Fibroblast of villous mesenchyme (primary cell): ENCODE data around the gene EXT2. TPM values are rescaled to one million over a fixed set of nuclear protein-coding genes. Genes with fewer than 3 reads are reported as not detected.

Experiments
- DNase-seq: peaks from one replicate; pipeline ENCODE4 v3.0.0-alpha.2; 2010; ENCODE audit warnings: low read depth
- H3K4me3 ChIP-seq: 2 replicates; pipeline ENCODE4 v1.5.1; 2011; ENCODE audit warnings: low read depth, mild to moderate bottlenecking, low read length
- CTCF ChIP-seq: IDR thresholded peaks from 2 replicates; pipeline ENCODE4 v1.5.1; 2012; ENCODE audit warnings: low read depth, mild to moderate bottlenecking, low read length; ENCODE audit not compliant: insufficient read depth
- total RNA-seq: library from RNA; depleted of rRNA; stranded (reverse); fragments of >200 nt; gene quantifications from 2 replicates; pipeline ENCODE4 v1.2.3, GENCODE V29; 2012

The EXT2 gene
- total RNA-seq: 150 and 161 TPM in 2 replicates

GRCh38 chr11:44095506-44096359 is at the start of gene EXT2:
Gene EXT2 (plus strand): TSS chr11:44095678. CDS start chr11:44107713, 12,035 bp downstream.
- peak within 1 kb of the TSS; percentile 83 for H3K4me3 ChIP-seq
- DNase-seq: peak; percentile 82
- TF ChIP-seq CTCF: peak; percentile 90

- no peak overlapping the region for H3K4me3 ChIP-seq
- TF ChIP-seq CTCF: no peak
- no peak for DNase-seq
Measured at GRCh38 chr11:44046182-44046581, 49.3 kb upstream of the EXT2 start.

- no peak for DNase-seq
- no peak overlapping the region for H3K4me3 ChIP-seq
- no peak for TF ChIP-seq CTCF
Measured at GRCh38 chr11:44047298-44047697, 48.2 kb upstream of the EXT2 start.

- DNase-seq: no peak
- no peak within 1 kb of the TSS for H3K4me3 ChIP-seq
Measured at GRCh38 chr11:44047931-44048431, 47.5 kb upstream of the EXT2 start, which contains the start of gene ACCSL. Gene ACCSL (plus strand): TSS chr11:44047981. CDS start chr11:44048037, 56 bp downstream.

GRCh38 chr11:44049832-44050231 is 45.6 kb upstream of the EXT2 start:
- DNase-seq: no peak
- H3K4me3 ChIP-seq: no peak overlapping the region
- no peak for TF ChIP-seq CTCF

More at GRCh38 chr11:44047931-44048431, 47.5 kb upstream of the EXT2 start, which contains the start of gene ACCSL:
- TF ChIP-seq CTCF: no peak

- TF ChIP-seq CTCF: no peak
- H3K4me3 ChIP-seq: no peak overlapping the region
- no peak for DNase-seq
Measured at GRCh38 chr11:44051171-44051570, 44.3 kb upstream of the EXT2 start.
